Left ventricle myocardium superior (tissue), 1 donor: ENCODE results near the gene TTC39C. TPM values are rescaled to one million over a fixed set of nuclear protein-coding genes. Genes with fewer than 3 reads are reported as not detected.
"Not testable (repeated sequence)": the region's sequence is repeated elsewhere in the genome, so short reads cannot be mapped to it uniquely, and the experiment has no call there.

Experiments used
- ATAC-seq: fragments of 200-7000 bp; cut with Tn5 transposase; one replicate; pipeline ENCODE4 v1.9.1; 2020; ENCODE audit warnings: mild to moderate bottlenecking, moderate library complexity
- DNase-seq: peaks from one replicate; pipeline ENCODE4 v3.0.0-alpha.2; 2020
- intact Hi-C: fragments of 100-400 bp; cut with micrococcal nuclease; formaldehyde crosslinking; loops from one replicate; pipeline ENCODE4 v1.11.0; 2022
- total RNA-seq: library from RNA; stranded (reverse); fragmentation: NEBNext Ultra II Directional; extraction: Animal tissue kit (Norgen Biotek cat#: 25700); gene quantifications from one replicate; pipeline ENCODE4 v1.2.1, GENCODE V29; 2021
- donor health status: DM: no; HTN: yes; CAD: no; lungs with severe emphysema.

The TTC39C gene
- total RNA-seq, 1 donor from 2014 or later: 4.1 TPM

DNA sequence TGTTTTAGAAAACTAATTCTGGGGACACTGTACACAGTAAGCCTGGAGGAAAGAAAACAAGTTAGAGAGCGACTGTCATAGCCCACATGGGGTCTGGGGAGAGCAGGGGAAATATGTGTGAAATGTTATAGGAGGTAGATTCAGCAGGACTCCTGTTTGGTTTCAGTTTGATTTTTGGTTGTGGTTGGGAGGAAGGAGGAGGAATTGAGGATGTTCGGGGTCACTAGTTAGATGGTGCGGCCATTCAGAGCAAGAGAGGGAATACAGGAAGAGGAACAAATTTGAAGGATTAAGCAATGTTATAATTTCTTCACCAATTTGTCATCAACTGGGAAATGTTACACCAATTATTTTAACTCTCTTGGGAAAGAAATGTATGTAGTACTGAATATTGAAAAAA lies 25.1 kb downstream of the TTC39C start:
- intact Hi-C loops: no loop called here
- ATAC-seq (no peak), DNase-seq (no peak)

DNA sequence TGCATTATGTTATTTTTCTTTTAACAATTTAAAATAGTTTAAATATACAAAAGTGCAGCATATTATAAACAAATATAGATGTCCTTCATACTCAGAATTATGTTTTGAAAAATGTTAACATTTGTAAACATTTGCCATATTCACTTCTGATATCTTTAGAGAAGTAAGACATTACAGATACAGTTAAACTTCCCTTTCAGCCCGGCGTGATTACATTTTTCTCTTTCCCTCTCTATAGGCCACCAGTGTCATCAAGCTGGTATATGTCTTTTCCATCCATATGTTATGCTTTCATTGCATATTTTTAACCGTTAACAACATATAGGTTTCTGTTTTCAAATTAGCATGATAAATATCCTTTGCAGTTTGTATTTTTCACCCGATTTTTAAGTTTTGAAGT lies 27.1 kb downstream of the TTC39C start:
- intact Hi-C loops: no loop called here
- DNase-seq: no peak
- ATAC-seq: no peak

DNA sequence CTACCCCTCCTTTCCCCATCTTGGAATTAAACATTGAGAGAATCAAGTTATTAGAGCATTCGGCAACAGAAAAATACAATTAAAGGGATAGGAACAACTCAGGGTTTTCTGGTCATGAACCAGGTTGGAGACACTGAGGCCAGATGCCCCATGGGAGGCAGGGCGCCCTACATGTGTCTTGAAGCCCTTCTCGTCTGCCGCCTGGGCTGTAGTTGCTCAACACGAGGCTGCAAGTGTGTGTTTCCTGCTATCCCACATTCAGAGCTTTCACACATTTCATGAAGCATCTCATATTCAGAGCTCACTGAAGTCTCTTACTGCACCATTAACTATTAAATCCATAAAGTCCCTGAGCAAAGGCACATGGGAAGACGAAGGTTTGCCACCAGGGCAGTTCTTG lies 28.8 kb downstream of the TTC39C start:
- intact Hi-C loops: no loop called here
- ATAC-seq: no peak
- no peak for DNase-seq

DNA sequence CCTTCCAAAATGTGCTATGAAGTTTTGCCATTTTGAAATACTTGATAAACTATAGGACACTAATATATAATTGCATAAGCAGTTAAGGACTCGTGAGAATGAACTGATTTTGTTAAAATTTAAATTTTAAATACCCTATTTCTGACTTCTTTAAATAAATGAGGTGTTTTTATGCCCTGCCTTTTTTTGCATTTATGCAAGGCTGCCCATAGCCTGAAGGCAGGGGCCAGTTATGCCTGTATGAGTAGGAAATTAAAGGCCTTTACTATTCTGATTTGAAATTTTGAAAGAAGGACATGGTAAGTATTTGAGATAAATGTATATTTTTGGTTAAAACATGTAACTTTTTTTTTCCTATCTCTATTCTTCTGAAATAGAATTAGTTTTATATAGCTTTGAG lies 33.7 kb downstream of the TTC39C start:
- ATAC-seq (no peak), DNase-seq (no peak)
- intact Hi-C loops: no loop called here

DNA sequence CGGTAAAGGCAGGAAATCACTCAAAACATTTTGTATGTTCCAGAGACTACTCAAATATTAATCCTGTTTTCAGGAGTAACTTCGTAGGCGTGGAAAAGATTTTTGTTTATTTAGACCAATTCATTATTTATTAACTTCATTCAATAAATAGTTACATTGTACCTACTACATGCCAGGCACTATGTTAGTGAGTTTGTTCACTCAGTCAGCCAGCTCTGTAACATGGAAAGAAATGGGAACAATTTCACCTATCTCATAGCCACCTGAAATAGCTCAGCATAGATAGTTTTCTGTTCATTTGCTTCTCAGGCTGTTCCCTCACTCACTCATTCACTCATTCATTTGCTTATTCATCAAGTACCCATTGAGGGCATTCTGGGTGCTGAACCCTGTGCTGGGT lies 34.6 kb downstream of the TTC39C start:
- no peak for ATAC-seq
- intact Hi-C loops: no loop called here

DNA sequence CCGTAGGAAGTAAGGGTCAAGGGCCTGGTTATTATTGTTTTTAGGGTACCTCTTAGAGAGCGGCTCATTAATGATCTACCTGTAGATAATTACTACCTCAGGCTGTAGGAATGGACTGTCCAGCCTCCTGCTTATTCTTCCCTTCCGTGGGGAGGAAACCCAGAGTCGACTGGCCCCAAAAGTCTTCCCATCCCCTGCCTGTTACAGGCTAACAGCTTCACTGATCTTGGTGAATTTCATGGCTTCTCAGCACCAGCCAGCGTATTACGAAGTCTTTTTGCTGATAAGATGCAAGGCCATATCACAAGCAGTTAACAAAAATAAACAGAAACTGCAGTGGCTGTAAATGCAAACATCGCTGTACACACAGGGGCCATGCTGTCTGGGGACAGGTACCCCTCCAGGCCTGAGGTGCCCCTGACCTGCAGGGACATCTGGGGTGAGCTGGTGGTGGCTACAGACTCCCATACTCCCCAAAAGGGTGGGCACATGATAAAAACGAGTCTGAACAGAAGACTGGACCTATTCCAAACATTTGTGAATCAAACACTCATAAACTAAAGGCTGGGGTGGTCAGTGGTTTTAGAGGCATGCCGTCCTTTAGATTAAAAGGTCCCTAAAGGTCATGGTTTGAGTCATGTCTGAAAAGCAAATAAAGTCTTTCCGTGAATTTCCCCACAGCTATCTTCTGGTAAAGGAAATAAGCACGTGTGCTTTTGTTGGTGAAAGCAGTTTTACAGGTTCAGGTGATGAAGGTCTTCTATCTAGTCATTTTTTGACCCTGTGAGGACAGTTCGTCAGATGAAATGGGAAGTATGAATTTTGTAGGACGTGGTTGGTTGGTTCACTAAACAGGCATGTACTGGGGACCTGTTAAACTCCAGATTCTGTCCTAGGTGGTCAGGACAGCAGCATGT lies 36.7 kb downstream of the TTC39C start:
- intact Hi-C loops: no loop called here
- DNase-seq (no peak), ATAC-seq (no peak)

More for the DNA sequence above, 34.6 kb downstream of the TTC39C start:
- no peak for DNase-seq

DNA sequence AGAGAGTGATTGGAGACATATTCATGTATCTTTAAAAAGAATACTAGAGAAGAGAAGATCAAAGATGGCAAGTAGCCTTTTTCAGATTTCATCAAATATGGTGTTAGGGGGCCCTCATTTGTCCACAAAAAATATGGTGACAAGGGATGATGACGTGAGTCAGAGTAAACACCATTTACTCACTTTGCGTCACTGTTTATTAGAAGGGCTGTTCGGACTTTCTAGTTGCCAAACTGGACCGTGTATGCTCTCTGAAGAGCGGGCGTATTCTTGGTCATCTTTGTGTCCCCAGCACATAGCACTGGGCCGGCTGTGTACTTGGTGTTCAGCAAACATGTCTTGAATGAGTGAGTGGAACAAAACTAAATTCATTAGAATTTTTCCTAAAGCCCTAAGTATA lies 37.5 kb downstream of the TTC39C start:
- intact Hi-C loops: no loop called here
- DNase-seq (no peak), ATAC-seq (no peak)

DNA sequence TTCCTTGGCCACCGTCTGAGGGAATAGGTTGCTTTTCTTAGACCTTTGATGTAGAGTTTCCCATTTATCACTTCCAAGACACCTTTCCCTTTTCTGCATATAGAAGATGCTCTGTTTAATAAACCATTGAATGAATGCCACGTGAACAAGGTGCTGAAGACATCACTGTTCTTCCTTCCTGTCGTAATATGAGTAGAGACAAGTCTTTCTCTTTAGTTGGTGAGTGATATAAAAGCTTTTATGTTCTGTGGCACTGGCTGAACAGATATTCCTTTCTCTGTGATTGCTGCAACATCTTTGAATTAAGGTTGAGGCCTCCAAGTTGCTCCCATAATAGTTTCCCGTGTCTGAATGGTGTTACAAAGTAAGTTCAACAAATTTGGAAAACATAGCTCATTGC lies 38.7 kb downstream of the TTC39C start:
- ATAC-seq: no peak
- DNase-seq: no peak
- intact Hi-C loops: no loop called here

DNA sequence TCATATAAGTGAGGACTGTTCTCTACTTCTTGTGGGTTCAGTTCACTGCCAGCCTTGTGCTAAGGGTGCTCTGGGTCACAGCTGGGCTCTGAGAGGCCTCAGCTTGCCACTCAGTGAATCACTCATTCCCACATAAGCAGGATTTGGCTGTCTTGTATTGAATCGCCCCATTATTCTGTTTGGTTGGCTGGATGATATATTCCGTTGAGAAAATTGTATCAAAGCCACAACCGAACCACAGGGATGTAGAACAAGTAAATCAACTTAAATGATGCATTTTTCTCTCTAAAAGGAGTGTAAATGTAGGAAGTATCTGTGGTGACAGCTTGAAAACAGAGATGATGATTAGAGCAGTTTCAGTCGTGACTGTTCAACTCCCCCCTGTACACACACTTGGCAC lies 39.6 kb downstream of the TTC39C start:
- DNase-seq (no peak), ATAC-seq (peak; percentile 36)
- intact Hi-C loops: no loop called here

DNA sequence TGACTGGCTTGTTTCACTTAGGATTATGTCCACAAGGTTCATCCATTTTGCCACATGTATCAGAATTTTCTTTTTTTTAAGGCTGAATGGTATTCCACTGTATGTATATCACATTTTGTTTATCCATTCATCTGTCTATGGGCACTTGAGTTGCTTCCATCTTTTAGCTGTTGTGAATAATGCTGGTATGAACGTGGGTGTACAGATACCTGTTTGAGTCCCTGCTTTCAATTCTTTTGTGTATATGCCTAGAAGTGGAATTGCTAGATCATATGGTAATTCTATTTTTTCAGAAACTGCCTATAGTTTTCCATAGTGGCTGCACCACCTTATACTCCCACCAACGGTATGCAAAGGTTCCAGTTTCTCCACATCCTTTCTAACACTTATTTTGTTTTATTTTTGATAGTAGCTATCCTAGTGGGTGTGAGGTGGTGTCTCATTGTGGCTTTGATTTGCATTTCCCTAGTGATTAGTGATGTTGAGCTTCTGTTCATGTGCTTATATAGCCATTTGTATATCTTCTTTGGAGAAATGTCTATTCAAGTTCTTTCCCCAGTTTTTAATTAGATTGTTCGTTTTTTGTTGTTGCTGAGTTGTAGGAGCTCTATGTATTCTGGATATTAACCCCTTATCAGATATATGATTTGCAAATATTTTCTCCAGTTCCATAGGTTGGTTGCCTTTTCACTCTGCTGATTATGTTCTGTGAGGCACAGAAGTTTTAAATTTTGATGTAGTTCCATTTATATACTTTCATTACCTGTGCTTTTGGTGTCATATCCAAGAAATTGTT lies 40.7 kb downstream of the TTC39C start:
- intact Hi-C loops: no loop called here
- ATAC-seq (no peak), DNase-seq (no peak)

DNA sequence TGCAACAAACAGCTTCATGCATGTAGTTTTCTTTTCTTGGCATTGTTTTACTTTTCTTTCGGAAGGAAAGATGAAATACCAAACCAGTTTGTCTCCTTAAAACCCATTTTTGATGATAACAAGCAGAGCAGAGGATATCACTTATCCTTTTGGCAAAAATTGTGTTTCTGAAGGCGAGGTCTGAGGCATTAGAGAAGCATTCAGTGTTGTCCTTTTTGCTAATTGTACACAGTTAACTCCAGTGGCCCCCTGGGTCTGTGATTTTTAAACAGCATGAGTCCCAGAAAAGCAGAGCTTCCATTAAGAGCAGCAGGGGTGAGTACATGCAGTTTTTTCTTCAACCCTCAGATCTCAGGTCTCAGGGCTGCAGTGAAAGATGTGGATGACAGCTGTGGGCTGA lies 41.3 kb downstream of the TTC39C start:
- DNase-seq: no peak
- no peak for ATAC-seq
- intact Hi-C loops: no loop called here

DNA sequence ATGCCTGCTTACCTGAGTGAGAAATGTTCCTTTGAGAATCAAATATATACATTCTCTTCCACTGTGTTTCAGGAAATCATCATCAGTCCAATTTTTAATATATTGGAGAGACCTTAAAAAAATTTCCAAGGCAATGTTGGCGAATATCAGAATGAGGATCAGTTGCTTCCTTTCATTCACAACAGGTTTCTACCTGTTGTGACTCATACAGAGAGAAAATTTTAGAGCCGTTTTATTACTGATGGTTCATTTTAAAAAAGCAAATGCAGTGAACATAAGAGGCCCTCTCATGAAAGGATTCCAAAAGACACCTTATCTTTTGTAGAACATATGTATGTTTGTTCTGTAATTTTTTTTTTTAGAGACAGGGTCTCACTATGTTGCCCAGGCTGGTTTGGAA lies 42.0 kb downstream of the TTC39C start:
- no peak for ATAC-seq
- intact Hi-C loops: no loop called here
- no peak for DNase-seq

DNA sequence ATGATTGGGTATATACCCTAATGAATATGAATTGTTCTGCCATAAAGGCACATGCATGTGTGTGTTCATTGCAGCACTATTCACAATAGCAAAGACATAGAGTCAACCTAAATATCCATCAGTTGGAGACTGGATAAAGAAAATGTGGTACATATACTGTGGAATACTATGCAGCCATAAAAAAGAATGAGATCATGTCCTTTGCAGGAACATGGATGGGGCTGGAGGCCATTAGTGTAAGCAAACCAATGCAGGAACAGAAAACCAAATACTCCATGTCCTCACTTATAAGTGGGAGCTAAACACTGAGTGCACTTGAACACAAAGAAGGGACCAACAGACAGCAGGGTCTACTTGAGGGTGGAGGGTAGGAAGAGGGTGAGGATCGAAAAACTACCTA lies 43.2 kb downstream of the TTC39C start:
- intact Hi-C loops: no loop called here
- DNase-seq (no peak), ATAC-seq (no peak)

DNA sequence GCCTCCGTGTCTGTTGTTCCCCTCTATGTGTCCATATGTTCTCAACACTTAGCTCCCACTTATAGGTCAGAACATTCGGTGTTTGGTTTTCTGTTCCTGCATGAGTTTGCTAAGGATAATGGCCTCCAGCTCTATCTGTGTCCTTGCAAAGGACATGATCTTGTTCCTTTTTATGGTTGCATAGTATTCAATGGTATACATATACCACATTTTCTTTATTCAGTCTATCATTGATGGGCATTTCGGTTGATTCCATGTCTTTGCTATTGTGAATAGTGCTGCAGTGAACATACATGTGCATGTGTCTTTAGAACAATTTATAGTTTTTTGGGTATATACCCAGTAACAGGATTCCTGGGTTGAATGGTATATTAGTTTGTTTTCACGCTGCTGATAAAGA lies 44.8 kb downstream of the TTC39C start:
- DNase-seq, ATAC-seq, intact Hi-C loops: not testable (repeated sequence)

DNA sequence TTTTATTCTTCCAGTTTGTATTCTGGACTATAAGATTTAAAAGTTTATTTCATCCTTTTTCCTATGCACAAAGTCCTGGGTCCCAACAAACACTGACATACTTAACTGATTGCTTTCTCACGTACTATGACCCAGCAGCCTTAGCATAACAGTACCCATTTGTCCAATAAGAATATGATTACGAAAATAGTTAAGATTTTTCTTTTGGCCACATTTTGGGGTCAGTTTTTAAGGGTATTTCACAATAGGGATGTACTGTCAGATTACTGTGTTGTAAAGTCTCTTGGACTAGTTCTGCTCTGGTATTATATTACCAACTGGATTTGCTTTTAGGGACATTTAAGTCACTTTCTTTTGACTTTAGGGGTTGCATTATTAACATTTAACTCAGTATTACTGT lies 46.1 kb downstream of the TTC39C start:
- ATAC-seq: no peak
- intact Hi-C loops: no loop called here
- DNase-seq: no peak

DNA sequence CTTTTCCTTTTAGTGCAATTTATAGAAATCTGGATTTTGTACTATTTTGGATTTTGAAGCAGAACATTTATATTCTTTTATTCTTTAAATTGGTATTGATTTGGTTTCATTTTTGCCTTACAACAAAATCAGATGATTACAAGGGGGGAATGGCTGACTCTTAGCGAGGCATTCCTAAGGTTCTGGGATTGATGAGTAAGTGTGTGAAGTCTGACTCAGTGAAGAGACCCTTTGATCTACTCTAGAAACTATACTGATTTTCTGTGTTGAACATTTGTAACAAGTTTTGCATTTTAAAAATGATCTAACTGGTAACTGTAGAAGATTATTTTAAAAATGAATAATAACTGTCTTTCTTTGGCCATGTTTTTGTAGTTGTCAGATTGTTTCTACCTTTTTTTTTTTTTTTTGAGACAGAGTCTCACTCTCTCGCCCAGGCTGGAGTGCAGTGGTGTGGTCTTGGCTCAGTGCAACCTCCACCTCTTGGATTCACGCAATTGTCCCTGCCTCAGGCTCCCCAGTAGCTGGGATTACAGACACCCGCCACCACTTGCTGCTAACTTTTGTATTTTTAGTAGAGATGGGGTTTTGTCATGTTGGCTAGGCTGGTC lies 48.7 kb downstream of the TTC39C start:
- intact Hi-C loops: no loop called here
- DNase-seq (no peak), ATAC-seq (no peak)

DNA sequence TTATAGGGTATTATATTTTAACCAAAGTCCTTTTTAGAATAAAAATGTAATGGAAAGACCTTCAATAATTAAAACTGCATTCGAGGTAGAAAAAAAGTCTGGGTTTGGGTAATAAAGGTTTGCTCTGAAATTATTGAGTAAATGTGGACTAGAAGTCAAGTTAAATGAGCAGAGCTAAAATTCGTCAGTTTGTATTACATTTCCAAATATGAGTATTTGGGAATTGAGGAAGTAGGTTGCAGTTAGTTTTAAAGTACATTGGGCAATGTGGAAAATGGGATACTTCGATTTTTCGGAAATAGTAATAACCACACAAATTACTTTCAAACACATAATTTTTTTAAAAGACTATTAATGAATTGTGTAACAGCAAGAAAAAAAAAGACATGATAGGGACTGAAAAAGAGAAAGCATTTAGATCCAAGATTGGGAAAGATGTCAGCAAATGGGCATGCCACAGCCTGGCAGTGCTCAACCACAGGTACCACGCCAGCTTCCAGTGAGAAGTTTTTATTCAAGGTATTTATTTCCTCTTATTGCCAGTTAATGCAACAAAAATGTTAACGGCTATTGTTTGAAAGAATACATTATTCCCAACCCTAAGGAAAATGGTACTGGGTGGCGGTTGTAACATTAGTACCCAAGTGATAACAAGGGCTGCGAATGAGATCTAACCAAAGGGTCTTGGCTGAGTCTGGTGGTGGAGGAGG lies 50.0 kb downstream of the TTC39C start:
- ATAC-seq: no peak
- no peak for DNase-seq
- intact Hi-C loops: no loop called here

DNA sequence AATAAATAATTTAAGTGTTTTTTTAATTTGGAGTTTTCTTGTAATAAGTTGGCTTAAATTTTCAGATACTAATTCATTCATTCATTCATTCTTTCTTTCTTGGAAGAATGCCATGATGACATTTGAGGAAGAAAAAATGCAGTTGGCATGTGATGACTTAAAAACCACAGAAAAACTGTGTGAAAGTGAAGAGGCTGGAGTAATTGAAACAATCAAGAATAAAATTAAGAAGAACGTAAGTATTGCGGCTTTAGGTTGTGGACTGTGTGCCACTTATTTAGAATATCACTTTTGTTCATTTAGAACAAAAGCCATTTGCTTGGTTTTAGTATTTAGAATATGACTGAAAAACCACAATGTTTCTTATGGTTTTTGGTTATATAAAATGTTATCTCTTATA lies 51.4 kb downstream of the TTC39C start:
- intact Hi-C loops: no loop called here
- DNase-seq: no peak
- no peak for ATAC-seq

DNA sequence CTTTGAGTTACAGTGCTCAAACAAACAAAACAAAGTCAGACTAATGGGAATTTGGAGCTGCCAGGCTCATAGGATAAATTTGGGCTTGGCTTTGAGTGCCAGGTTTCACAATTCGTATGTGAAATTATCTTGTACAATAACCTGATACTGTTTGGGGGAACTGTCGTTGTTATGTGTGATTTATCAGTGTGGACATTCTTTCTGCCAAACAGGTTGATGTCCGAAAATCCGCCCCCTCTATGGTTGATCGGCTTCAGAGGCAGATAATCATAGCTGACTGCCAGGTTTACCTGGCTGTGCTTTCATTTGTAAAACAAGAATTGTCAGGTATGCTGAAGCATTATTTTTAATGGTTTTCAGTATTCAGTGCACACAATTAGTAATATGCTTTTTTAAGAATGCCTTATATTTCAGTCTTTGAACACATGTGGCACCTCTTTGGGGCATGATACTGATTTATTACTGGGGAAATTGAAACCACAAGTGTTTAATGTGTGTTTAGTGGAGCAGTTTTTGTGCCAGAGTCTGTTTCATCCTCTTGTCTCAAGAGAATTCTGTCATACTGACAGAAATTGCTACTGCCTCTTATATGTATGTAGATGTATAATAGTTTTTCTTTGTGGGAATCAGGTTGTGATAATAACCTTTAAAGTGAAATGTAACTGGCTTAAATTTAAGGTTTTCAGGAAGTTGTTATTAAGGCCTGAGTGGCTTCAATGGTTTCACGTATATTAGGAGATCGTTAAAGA lies 54.6 kb downstream of the TTC39C start:
- no peak for ATAC-seq
- DNase-seq: no peak
- intact Hi-C loops: no loop called here
